Ovary (tissue), 3 donors: Measurements from ENCODE around the gene BOLL.

Experiments
- EP300 ChIP-seq: sonication (generic); formaldehyde crosslinking; IDR thresholded peaks from one replicate; pipeline ENCODE4 v1.6.1; 2017; ENCODE audit warnings: antibody characterized with exemption
- POLR2A ChIP-seq: fragments of 450-650 bp; IDR thresholded peaks from one replicate; pipeline ENCODE4 v1.6.1; 2017; ENCODE audit warnings: antibody characterized with exemption, mild to moderate bottlenecking, moderate library complexity
- TF ChIP-seq, protein P1 (sequence below), 3 donors: fragments of 450-650 bp in 2 of 3; fragments of 200-600 bp in 1 of 3; IDR thresholded peaks; one replicate each; pipeline versions ENCODE4 v1.5.1 to v1.8.0; 2016 to 2022; ENCODE audit warnings: antibody characterized with exemption in 3 of 3, mild to moderate bottlenecking in 1 of 3
- donor health status: DM: no; HTN: no; CAD: no.

DNA sequence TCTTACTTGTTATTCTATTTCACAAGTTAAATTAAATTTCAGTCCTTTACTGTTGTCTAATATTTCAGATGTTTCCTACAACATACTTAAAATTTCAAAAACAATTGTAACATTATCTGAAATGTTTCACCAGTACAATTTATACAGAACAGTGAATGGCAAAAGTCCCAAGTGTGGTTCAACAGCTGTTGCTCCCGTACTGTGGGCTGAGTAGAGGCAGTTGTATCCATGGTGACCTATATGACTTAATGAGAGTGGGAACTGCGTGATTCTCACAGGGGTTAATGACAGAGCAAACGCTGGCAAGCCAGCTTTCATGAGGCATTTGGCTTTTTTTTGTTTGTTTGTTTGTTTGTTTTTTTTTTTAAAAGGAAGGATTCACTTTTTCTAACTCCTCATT lies 13.9 kb upstream of the BOLL start:
- TF ChIP-seq, protein P1, sequence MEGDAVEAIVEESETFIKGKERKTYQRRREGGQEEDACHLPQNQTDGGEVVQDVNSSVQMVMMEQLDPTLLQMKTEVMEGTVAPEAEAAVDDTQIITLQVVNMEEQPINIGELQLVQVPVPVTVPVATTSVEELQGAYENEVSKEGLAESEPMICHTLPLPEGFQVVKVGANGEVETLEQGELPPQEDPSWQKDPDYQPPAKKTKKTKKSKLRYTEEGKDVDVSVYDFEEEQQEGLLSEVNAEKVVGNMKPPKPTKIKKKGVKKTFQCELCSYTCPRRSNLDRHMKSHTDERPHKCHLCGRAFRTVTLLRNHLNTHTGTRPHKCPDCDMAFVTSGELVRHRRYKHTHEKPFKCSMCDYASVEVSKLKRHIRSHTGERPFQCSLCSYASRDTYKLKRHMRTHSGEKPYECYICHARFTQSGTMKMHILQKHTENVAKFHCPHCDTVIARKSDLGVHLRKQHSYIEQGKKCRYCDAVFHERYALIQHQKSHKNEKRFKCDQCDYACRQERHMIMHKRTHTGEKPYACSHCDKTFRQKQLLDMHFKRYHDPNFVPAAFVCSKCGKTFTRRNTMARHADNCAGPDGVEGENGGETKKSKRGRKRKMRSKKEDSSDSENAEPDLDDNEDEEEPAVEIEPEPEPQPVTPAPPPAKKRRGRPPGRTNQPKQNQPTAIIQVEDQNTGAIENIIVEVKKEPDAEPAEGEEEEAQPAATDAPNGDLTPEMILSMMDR (IDR thresholded peaks at IDR 0.05): no peak
- TF ChIP-seq POLR2A (no peak), EP300 (no peak)
